Keratinocyte (primary cell): ENCODE measurements around the gene DMD.

Experiments
- CTCF ChIP-seq, 3 experiments: IDR thresholded peaks in 1 of 3; conservative IDR thresholded peaks in 1 of 3; optimal IDR thresholded peaks in 1 of 3; 2 replicates in 2 of 3; 3 replicates in 1 of 3; pipeline versions ENCODE3 to v1.5.1; 2011; ENCODE audit warnings: low read length in 3 of 3, mild to moderate bottlenecking in 3 of 3, moderate library complexity in 2 of 3, control low read depth in 1 of 3, inconsistent platforms in 1 of 3; ENCODE audit not compliant: insufficient read depth in 2 of 3; ENCODE audit errors: extremely low read depth in 1 of 3
- EZH2 ChIP-seq: IDR thresholded peaks from one replicate; pipeline ENCODE4 v1.6.1; 2012; ENCODE audit warnings: inconsistent platforms, mild to moderate bottlenecking, low read length, moderate library complexity

- no peak for TF ChIP-seq CTCF (optimal IDR thresholded peaks at IDR 0.05 in 1 of 3, IDR thresholded peaks at IDR 0.05 in 1 of 3, conservative IDR thresholded peaks at IDR 0.05 in 1 of 3; ENCODE audit: extremely low read depth in 1 of 3, insufficient read depth in 2 of 3, low read length in 3 of 3)
- TF ChIP-seq EZH2: no peak
Observed at GRCh38 chrX:32598707-32599106, 612.6 kb downstream of the DMD start.
